Lower leg skin (tissue), 3 donors: ENCODE measurements around the gene TNFRSF19.

Experiments used
- POLR2A ChIP-seq, 2 donors: fragments of 450-650 bp; IDR thresholded peaks; one replicate each; pipeline ENCODE4 v1.6.1; 2016 to 2017; ENCODE audit warnings: antibody characterized with exemption in 2 of 2, mild to moderate bottlenecking in 1 of 2, moderate library complexity in 1 of 2
- TF ChIP-seq, protein P1 (sequence below), 3 donors: fragments of 450-650 bp; IDR thresholded peaks; one replicate each; pipeline ENCODE4 v1.5.1; 2016; ENCODE audit warnings: antibody characterized with exemption in 3 of 3, mild to moderate bottlenecking in 3 of 3, moderate library complexity in 2 of 3

- TF ChIP-seq, protein P1, sequence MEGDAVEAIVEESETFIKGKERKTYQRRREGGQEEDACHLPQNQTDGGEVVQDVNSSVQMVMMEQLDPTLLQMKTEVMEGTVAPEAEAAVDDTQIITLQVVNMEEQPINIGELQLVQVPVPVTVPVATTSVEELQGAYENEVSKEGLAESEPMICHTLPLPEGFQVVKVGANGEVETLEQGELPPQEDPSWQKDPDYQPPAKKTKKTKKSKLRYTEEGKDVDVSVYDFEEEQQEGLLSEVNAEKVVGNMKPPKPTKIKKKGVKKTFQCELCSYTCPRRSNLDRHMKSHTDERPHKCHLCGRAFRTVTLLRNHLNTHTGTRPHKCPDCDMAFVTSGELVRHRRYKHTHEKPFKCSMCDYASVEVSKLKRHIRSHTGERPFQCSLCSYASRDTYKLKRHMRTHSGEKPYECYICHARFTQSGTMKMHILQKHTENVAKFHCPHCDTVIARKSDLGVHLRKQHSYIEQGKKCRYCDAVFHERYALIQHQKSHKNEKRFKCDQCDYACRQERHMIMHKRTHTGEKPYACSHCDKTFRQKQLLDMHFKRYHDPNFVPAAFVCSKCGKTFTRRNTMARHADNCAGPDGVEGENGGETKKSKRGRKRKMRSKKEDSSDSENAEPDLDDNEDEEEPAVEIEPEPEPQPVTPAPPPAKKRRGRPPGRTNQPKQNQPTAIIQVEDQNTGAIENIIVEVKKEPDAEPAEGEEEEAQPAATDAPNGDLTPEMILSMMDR (IDR thresholded peaks at IDR 0.05) = no peak
- no peak for TF ChIP-seq POLR2A (IDR thresholded peaks at IDR 0.05)
Measured at GRCh38 chr13:23575632-23576031, 5.4 kb downstream of the TNFRSF19 start.
